Hematopoietic multipotent progenitor cell treated with erythropoietin and hydrocortisone succinate and interleukin-3 and kit ligand, for 6 days (in vitro differentiated cells): ENCODE data around the gene ERP29.
"Not testable (repeated sequence)": the region's sequence is repeated elsewhere in the genome, so short reads cannot be mapped to it uniquely, and the experiment has no call there.

Experiments used
- DNase-seq: peaks from one replicate; pipeline ENCODE4 v3.0.0-alpha.2; 2015

ERP29 gene

GRCh38 chr12:112004041-112004440, 9.2 kb upstream of the ERP29 start:
- no peak for DNase-seq

- DNase-seq: no peak
Measured at GRCh38 chr12:112005419-112006395, 7.5 kb upstream of the ERP29 start.

GRCh38 chr12:112007945-112008344, 5.3 kb upstream of the ERP29 start:
- DNase-seq: no peak

GRCh38 chr12:112008918-112009317, 4.3 kb upstream of the ERP29 start:
- no peak for DNase-seq

GRCh38 chr12:112009596-112009995, 3.6 kb upstream of the ERP29 start:
- DNase-seq: not testable (repeated sequence)

GRCh38 chr12:112010415-112011344, 2.5 kb upstream of the ERP29 start:
- DNase-seq: no peak

- DNase-seq: no peak
Measured at GRCh38 chr12:112011685-112012084, 1.5 kb upstream of the ERP29 start.

- peak; percentile 91 for DNase-seq
Measured at GRCh38 chr12:112013601-112014402, 576 bp downstream of the ERP29 start.

GRCh38 chr12:112015938-112016337, 2.7 kb downstream of the ERP29 start:
- no peak for DNase-seq

- DNase-seq: no peak
Measured at GRCh38 chr12:112017041-112017440, 3.8 kb downstream of the ERP29 start.

GRCh38 chr12:112018571-112019237, 5.5 kb downstream of the ERP29 start:
- DNase-seq: no peak

GRCh38 chr12:112020947-112021457, 7.8 kb downstream of the ERP29 start:
- DNase-seq: no peak

GRCh38 chr12:112022241-112023016, 9.2 kb downstream of the ERP29 start:
- DNase-seq: no peak

- DNase-seq: no peak
Measured at GRCh38 chr12:112023759-112024396, 10.7 kb downstream of the ERP29 start.

GRCh38 chr12:112025808-112026375, 12.7 kb downstream of the ERP29 start:
- DNase-seq: no peak

- peak; percentile 50 for DNase-seq
Measured at GRCh38 chr12:112029301-112029700, 16.1 kb downstream of the ERP29 start.

GRCh38 chr12:112031472-112031871, 18.2 kb downstream of the ERP29 start:
- DNase-seq: no peak

GRCh38 chr12:112032292-112032691, 19.1 kb downstream of the ERP29 start:
- DNase-seq: no peak

GRCh38 chr12:112035219-112035785, 22.1 kb downstream of the ERP29 start:
- DNase-seq: no peak

- DNase-seq: not testable (repeated sequence)
Measured at GRCh38 chr12:112036614-112037013, 23.4 kb downstream of the ERP29 start.
